ENCODE measurements around the gene CGB8.
"Not testable (repeated sequence)": the region's sequence is repeated elsewhere in the genome, so short reads cannot be mapped to it uniquely, and the experiment has no call there.

- TF ChIP-seq CTCF (IDR thresholded peaks at IDR 0.05; ENCODE audit: poor library complexity); EZH2 (IDR thresholded peaks at IDR 0.05; ENCODE audit: borderline replicate concordance); EZH2phosphoT487 (IDR thresholded peaks at IDR 0.05; ENCODE audit: low read depth, severe bottlenecking, unreplicated experiment): not testable (repeated sequence)
Observed at GRCh38 chr19:49024233-49024632, 24.7 kb downstream of the CGB8 start, which contains the start of gene CGB3.

Data from hepatocyte (in vitro differentiated cells).